Forelimb muscle (tissue), 1 donor: ENCODE results near the gene TSPYL6. TPM values are rescaled to one million over a fixed set of nuclear protein-coding genes. Genes with fewer than 3 reads are reported as not detected.
"Not testable (repeated sequence)": the region's sequence is repeated elsewhere in the genome, so short reads cannot be mapped to it uniquely, and the experiment has no call there.

Source experiments
- DNase-seq: peaks from one replicate; pipeline ENCODE4 v3.0.0-alpha.2; 2013; ENCODE audit warnings: low read depth
- polyA plus RNA-seq: library from polyadenylated mRNA; unstranded; fragments of 120-200 nt; gene quantifications from one replicate; pipeline ENCODE4 v1.2.1, GENCODE V29; 2013; ENCODE audit not compliant: insufficient read length

The TSPYL6 gene
- polyA plus RNA-seq, result 0.10 TPM

GRCh38 chr2:54256091-54256694 lies at the start of gene TSPYL6:
Gene TSPYL6, minus strand, starts transcription at chr2:54256229. Its CDS starts 78 bp downstream, at chr2:54256151.
- DNase-seq, result no peak

- DNase-seq, result no peak
These were observed 47.6 kb upstream of the TSPYL6 start for GRCh38 chr2:54303631-54304030.

GRCh38 chr2:54298514-54298913 lies 42.5 kb upstream of the TSPYL6 start:
- no peak for DNase-seq

DNA sequence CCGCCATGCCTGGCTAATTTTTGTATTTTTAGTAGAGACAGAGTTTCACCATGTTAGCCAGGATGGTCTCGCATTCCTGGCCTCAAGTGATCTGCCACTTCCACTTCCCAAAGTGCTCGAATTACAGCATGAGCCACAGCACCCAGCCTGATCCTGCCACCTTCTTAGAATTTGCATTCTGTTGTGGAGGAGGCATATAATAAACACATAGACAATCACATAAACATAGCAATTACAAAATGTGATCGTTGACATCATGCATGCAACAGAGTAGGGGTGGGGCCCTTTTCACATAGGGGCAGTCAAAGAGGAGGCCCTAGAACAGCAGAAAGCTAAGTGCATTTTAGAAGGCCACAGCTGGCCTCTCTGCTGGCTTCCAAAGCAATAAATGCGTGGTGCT lies 39.9 kb upstream of the TSPYL6 start:
- DNase-seq, result no peak

DNA sequence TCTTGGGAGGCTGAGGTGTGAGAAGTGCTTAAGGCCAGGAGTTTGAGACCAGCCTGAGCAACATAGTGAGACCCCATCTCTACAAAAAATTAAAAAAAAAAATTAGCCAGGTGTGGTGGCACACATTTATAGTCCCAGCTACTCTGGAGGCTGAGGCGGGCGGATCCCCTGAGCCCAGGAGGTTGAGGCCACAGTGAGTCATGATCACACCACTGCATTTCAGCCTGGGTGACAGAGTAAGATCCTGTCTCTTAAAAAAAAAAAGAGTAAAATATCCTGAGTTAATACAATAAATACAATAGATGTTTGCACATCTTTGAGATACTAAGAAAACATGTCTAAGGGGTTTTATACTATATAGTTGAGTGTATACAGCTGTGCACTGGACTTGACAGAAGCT lies 38.6 kb upstream of the TSPYL6 start:
- not testable (repeated sequence) for DNase-seq

- peak; percentile 69 for DNase-seq
These were observed 34.5 kb upstream of the TSPYL6 start for GRCh38 chr2:54290356-54291025.

DNA sequence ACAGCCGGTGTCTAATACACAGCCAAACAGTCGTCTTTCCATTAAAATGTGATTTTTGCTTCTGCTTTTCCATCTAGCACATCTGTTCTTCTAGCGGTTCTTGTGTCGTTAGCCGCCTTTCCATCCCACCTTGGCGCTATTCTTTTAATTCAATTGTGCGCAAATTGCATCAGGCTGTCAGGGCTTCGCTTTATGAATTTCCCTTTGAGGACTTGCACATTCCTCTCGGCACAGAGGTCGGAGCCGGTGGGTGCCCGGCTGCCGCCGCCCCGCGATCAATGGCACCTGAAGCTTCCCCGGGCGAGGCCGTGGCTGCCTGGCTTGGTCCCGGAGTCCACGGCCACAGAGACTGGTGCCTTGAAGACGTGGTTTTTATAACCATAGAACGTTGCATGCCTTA lies 33.9 kb upstream of the TSPYL6 start:
- no peak for DNase-seq

GRCh38 chr2:54287532-54287931 lies 31.5 kb upstream of the TSPYL6 start:
- peak; percentile 62 for DNase-seq

DNA sequence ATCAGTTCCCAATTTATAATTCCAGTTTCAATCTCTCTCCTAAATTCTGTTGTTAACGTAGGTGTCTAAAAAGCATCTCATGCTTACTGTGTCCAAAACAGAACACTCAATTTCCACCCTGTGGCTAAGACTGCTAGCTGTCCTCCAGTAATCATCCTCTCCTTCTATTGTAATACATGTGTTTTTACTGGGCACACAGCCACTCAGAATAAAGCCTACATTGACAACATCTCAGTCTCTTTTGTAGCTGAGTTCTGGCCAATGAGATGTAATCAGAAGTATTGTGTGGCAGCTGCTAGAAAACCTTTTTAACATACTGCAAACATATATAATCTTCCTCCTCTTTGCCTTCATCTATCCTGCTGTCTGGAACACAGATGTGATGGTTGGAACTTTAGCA lies 29.4 kb upstream of the TSPYL6 start:
- DNase-seq, result no peak

DNA sequence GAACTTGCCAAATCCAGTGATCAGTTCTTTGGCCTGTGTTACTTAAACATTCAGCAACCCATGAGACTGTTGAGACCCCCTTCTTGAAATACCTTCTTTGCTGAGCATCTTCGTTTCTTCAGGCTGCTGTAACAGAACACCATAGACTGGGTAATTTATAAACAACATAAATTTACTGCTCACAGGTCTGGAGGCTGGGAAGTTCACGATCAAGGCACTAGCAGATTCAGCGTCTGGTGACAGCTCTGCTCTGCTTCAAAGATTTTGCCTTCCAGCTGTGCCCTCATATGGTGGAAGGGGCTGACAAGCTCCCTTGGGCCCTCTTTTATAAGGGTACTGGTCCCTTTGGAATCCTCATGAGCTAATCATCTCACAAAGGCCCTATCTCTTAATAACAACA lies 28.8 kb upstream of the TSPYL6 start:
- DNase-seq, result no peak

DNA sequence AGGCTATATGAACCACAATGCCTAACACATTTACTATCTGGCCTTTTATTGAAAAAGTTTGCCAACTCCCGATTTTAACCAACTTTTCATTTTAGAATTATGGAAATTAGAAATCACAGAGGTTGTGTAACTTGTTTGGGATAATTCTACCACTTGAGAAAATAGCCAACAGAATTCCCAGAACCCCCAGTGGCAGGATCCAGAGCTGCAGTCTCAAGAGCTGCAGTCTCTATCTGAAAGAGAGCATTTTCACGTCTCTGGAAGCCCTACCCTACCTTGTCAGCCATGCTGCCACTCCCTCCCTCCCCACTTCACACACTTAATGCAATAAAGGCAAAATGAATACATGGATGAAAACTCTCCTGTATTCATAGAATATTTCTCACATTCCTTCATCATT lies 23.4 kb upstream of the TSPYL6 start:
- DNase-seq, result no peak

GRCh38 chr2:54275541-54275940 lies 19.5 kb upstream of the TSPYL6 start:
- DNase-seq, result no peak

DNA sequence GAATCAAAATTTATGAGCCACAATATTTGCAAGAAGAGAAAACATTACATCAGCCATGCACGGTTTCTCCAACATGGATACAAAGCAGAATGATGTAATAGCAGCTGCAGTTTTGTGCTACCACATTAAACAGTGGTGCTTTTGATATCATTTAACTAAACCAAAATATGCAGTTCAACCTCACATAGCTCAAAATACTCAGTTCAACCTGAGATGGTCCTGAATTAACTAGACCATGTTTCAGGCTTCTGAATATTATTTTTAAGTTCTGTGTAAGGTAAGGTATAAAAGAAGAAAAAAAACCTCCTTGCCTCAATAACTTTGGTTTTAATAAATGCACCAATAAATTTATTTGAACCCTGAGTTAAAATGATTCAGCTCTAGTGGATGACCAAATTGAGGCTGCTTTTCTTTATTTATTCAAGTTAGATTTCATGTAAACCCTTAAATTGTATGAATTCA lies 18.8 kb upstream of the TSPYL6 start:
- no peak for DNase-seq

- no peak for DNase-seq
These were observed 16.0 kb upstream of the TSPYL6 start for GRCh38 chr2:54271843-54272627.

- no peak for DNase-seq
These were observed 15.2 kb upstream of the TSPYL6 start for GRCh38 chr2:54271189-54271588.

- no peak for DNase-seq
These were observed 11.5 kb upstream of the TSPYL6 start for GRCh38 chr2:54267577-54267976.

GRCh38 chr2:54265081-54265480 lies 9.1 kb upstream of the TSPYL6 start:
- DNase-seq, result not testable (repeated sequence)

GRCh38 chr2:54262015-54262765 lies 6.2 kb upstream of the TSPYL6 start:
- no peak for DNase-seq

GRCh38 chr2:54261537-54261936 lies 5.5 kb upstream of the TSPYL6 start:
- DNase-seq, result no peak

DNA sequence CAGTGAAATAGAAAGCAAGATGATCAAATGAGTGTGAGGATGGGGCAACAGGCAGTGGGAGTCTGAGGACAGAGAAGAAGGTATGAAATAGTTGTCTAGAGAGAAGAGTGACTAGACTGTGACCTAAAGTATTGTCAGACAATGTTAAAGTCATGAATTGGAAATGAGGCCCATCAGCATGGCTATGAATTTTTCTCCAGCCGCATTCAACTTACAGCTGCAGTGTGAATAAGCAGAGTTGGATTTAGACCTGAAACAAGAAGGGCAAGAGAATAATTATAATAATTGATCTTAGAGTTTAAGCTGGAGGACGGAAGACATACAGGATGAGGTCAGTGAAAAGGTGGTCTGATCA lies 4.2 kb upstream of the TSPYL6 start:
- DNase-seq, result no peak

- DNase-seq, result no peak
These were observed 3.6 kb upstream of the TSPYL6 start for GRCh38 chr2:54259413-54260240.
